Gastroesophageal sphincter (tissue), 4 donors: ENCODE results near the gene CNOT3. TPM values are rescaled to one million over a fixed set of nuclear protein-coding genes. Genes with fewer than 3 reads are reported as not detected.
A peak's percentile ranks its signal among the peaks of the same experiment; 100 is the strongest.

ENCODE experiments used
- ATAC-seq: fragments of 150-250 bp; one replicate; pipeline ENCODE4 v1.9.1; 2016; ENCODE audit warnings: mild to moderate bottlenecking, moderate library complexity
- H3K27ac ChIP-seq, 4 donors: fragments of 200-600 bp; sonication (generic) in 3 of 4; 1 replicate in 3 of 4; 2 replicates in 1 of 4; pipeline ENCODE4 v1.5.1; 2016 to 2019
- H3K27me3 ChIP-seq: fragments of 200-600 bp; sonication (generic); one replicate; pipeline ENCODE4 v1.5.1; 2019
- H3K36me3 ChIP-seq, 2 donors: fragments of 200-600 bp; sonication (generic); one replicate each; pipeline ENCODE4 v1.5.1; 2019; ENCODE audit warnings: control low read depth in 1 of 2
- H3K4me1 ChIP-seq, 3 donors: fragments of 200-600 bp; sonication (generic); 1 replicate in 2 of 3; 2 replicates in 1 of 3; pipeline ENCODE4 v1.5.1; 2016 to 2019; ENCODE audit warnings: control low read depth in 2 of 3
- H3K4me3 ChIP-seq, 2 donors: fragments of 200-600 bp; sonication (generic); one replicate each; pipeline ENCODE4 v1.5.1; 2019; ENCODE audit warnings: mild to moderate bottlenecking in 1 of 2, moderate library complexity in 1 of 2
- H3K9me3 ChIP-seq, 3 donors: fragments of 200-600 bp; sonication (generic); one replicate each; pipeline ENCODE4 v1.5.1; 2017 to 2019; ENCODE audit warnings: control low read depth in 2 of 3
- CTCF ChIP-seq, 4 experiments: fragments of 200-600 bp in 2 of 4; fragments of 450-650 bp in 2 of 4; sonication (generic) in 1 of 4; IDR thresholded peaks; one replicate each; pipeline ENCODE4 v1.5.1; 2017 to 2019; ENCODE audit warnings: antibody characterized with exemption in 4 of 4, mild to moderate bottlenecking in 2 of 4, moderate library complexity in 2 of 4
- EP300 ChIP-seq: sonication (generic); formaldehyde crosslinking; IDR thresholded peaks from one replicate; pipeline ENCODE4 v1.6.1; 2017; ENCODE audit warnings: antibody characterized with exemption, mild to moderate bottlenecking
- POLR2A ChIP-seq, 2 donors: fragments of 450-650 bp; IDR thresholded peaks; one replicate each; pipeline ENCODE4 v1.6.1; 2017; ENCODE audit warnings: antibody characterized with exemption in 2 of 2, mild to moderate bottlenecking in 2 of 2, moderate library complexity in 1 of 2
- POLR2AphosphoS5 ChIP-seq: sonication (generic); formaldehyde crosslinking; IDR thresholded peaks from one replicate; pipeline ENCODE4 v1.6.1; 2017; ENCODE audit warnings: antibody characterized with exemption
- WGBS, 2 donors: methylation state at CpG; one replicate each; pipeline ENCODE4 v1.1.5; 2018; ENCODE audit warnings: low coverage in 1 of 2; 5-methylcytosine and 5-hydroxymethylcytosine counted together
- total RNA-seq, 4 donors: library from RNA; depleted of rRNA; stranded (reverse); fragments of >200 nt; gene quantifications; one replicate each; pipeline ENCODE4 v1.1.0, GENCODE V29; 2016

The CNOT3 gene
- total RNA-seq, 4 donors from 2014 or later, result 14.7 to 32.4 (median 23.1) TPM

GRCh38 chr19:54173359-54173699, 35.8 kb downstream of the CNOT3 start:
- 58 to 59% methylated on average over 3 to 6 of the region's 15 CpGs for WGBS, 2 donors
- no peak for TF ChIP-seq CTCF (IDR thresholded peaks at IDR 0.05)
- TF ChIP-seq EP300, result no peak
- TF ChIP-seq POLR2A (IDR thresholded peaks at IDR 0.05), result no peak
- TF ChIP-seq POLR2AphosphoS5, result no peak
- peaks cover 0 to 8% (median 0%) of the 10 kb centered on the region in 3 donors for H3K4me1 ChIP-seq
- peak overlapping the region in 1 of 2 donors; percentile 16 for H3K4me3 ChIP-seq
- peak overlapping the region in 2 of 4 donors; percentile 27 to 36 for H3K27ac ChIP-seq
- H3K9me3 ChIP-seq, result no peaks in the 10 kb centered on the region
- H3K27me3 ChIP-seq, result peaks cover 32% of the 10 kb centered on the region
- no peak for ATAC-seq
- H3K36me3 ChIP-seq, result peaks cover 0 to 12% of the 10 kb centered on the region in 2 donors

GRCh38 chr19:54173951-54174834, 36.6 kb downstream of the CNOT3 start:
- H3K36me3 ChIP-seq, result peaks cover 0 to 20% of the 10 kb centered on the region in 2 donors
- TF ChIP-seq CTCF (IDR thresholded peaks at IDR 0.05) (no peak), POLR2AphosphoS5 (no peak), POLR2A (IDR thresholded peaks at IDR 0.05) (no peak), EP300 (no peak)
- 72% methylated on average over 2 of the region's 25 CpGs; no CpG with 5 or more reads in 1 of the 2 donors for WGBS, 2 donors
- no peaks in the 10 kb centered on the region for H3K9me3 ChIP-seq
- H3K4me1 ChIP-seq, result peaks cover 0 to 6% (median 0%) of the 10 kb centered on the region in 3 donors
- H3K27ac ChIP-seq, result no peak overlapping the region
- H3K27me3 ChIP-seq, result peaks cover 31% of the 10 kb centered on the region
- ATAC-seq, result no peak
- no peak overlapping the region for H3K4me3 ChIP-seq

- Histone ChIP-seq H3K9me3 (no peaks in the 10 kb centered on the region), H3K4me3 (no peak overlapping the region), H3K27me3 (peaks cover 10% of the 10 kb centered on the region), H3K36me3 (peaks cover 0 to 55% of the 10 kb centered on the region in 2 donors), H3K27ac (no peak overlapping the region), H3K4me1 (no peaks in the 10 kb centered on the region)
- 58 to 86% methylated on average over 1 to 4 of the region's 23 CpGs for WGBS, 2 donors
- TF ChIP-seq EP300 (no peak), CTCF (IDR thresholded peaks at IDR 0.05) (no peak), POLR2AphosphoS5 (no peak), POLR2A (IDR thresholded peaks at IDR 0.05) (no peak)
- peak; percentile 67 for ATAC-seq
Measured at GRCh38 chr19:54178581-54179261, 41.2 kb downstream of the CNOT3 start.

- Histone ChIP-seq H3K4me1 (no peaks in the 10 kb centered on the region), H3K36me3 (peaks cover 0 to 56% of the 10 kb centered on the region in 2 donors), H3K9me3 (no peaks in the 10 kb centered on the region), H3K27me3 (peaks cover 4% of the 10 kb centered on the region), H3K4me3 (no peak overlapping the region), H3K27ac (no peak overlapping the region)
- TF ChIP-seq POLR2AphosphoS5 (no peak), EP300 (no peak), POLR2A (IDR thresholded peaks at IDR 0.05) (no peak), CTCF (IDR thresholded peaks at IDR 0.05) (no peak)
- no peak for ATAC-seq
- 66 to 80% methylated on average over 2 to 7 of the region's 10 CpGs for whole genome bisulfite sequencing, 2 donors
Measured at GRCh38 chr19:54179262-54179852, 41.8 kb downstream of the CNOT3 start.
